ENCODE measurements around the gene SNTG2.

Gene SNTG2

DNA sequence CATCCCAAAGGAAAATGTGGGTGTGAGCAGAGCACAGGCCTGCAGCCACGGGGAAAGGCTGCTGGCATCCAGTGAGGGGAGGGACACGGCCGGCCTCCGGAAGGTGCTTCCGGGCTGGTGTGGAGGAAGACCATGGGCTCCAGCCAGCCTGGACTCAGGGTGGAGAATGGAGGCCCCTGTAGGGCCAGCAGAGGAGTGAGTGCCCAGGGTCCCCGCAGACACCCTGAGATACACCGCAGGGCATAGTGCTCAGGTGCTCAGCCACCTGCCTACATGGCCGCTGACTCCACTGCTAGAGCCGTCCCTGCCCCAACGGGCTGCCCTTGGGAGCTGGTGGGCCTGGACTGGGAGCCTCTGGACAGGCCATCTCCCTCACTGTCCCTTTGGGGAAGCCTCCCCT, 28.5 kb upstream of the SNTG2 start:
- no peaks in the 10 kb centered on the region for H3K4me1 ChIP-seq (ENCODE audit: control insufficient read depth in 2 of 2, insufficient read depth in 1 of 2, low read depth in 1 of 2, low read length in 2 of 2)
- no peaks in the 10 kb centered on the region for H3K9me3 ChIP-seq (replicated peaks in 1 of 2; ENCODE audit: control insufficient read depth in 2 of 2, insufficient read depth in 1 of 2, low read depth in 1 of 2, low read length in 2 of 2)
- peaks cover 0 to 6% (median 0%) of the 10 kb centered on the region in 3 experiments for H3K27me3 ChIP-seq (ENCODE audit: control insufficient read depth in 3 of 3, insufficient read depth in 3 of 3, low read depth in 1 of 3, low read length in 3 of 3)
- H2AK5ac ChIP-seq (ENCODE audit: low read depth, low read length): no peak overlapping the region
- no peak overlapping the region for H2BK12ac ChIP-seq (ENCODE audit: low read length)
- H4K91ac ChIP-seq (ENCODE audit: low read depth, low read length, poor library complexity): no peak overlapping the region
- no peak overlapping the region for H2BK5ac ChIP-seq (ENCODE audit: low read length)
- H3K4ac ChIP-seq (ENCODE audit: low read length): no peak overlapping the region
- no peak overlapping the region for H2BK15ac ChIP-seq (ENCODE audit: low read length)
- H3K18ac ChIP-seq (ENCODE audit: low read length): peak overlapping the region; percentile 39
- H2AFZ ChIP-seq (ENCODE audit: low read length): no peak overlapping the region
- DNase-seq (ENCODE audit: low spot score): no peak
- H3K9ac ChIP-seq (ENCODE audit: low read depth, low read length, poor library complexity): no peak overlapping the region
- H3K27ac ChIP-seq (replicated peaks; ENCODE audit: low read length): no peak overlapping the region
- H4K8ac ChIP-seq (ENCODE audit: low read depth, low read length): no peak overlapping the region
- WGBS, 2 donors (ENCODE audit: extremely low coverage in 2 of 2, insufficient read length in 2 of 2, insufficient replicate concordance in 1 of 2): no CpG with 5 or more reads among the region's 10 CpGs
- no peak overlapping the region for H3K23ac ChIP-seq (ENCODE audit: low read depth, low read length, poor library complexity)
- H3K36me3 ChIP-seq (replicated peaks in 1 of 2; ENCODE audit: control insufficient read depth in 2 of 2, insufficient read depth in 2 of 2, low read length in 2 of 2): no peaks in the 10 kb centered on the region
- H2BK120ac ChIP-seq (ENCODE audit: low read depth, low read length): no peak overlapping the region
- no peak overlapping the region for H3K4me2 ChIP-seq (ENCODE audit: insufficient read depth, low read length, poor library complexity, severe bottlenecking)
- no peaks in the 10 kb centered on the region for H3K79me1 ChIP-seq (ENCODE audit: low read depth, low read length)
- no peak overlapping the region for H3K14ac ChIP-seq (ENCODE audit: low read length)
- H3K4me3 ChIP-seq (ENCODE audit: low read length in 2 of 2): no peak overlapping the region

GRCh38 chr2:923832-924601, 26.6 kb upstream of the SNTG2 start:
- H2AK5ac ChIP-seq (ENCODE audit: low read depth, low read length): no peak overlapping the region
- WGBS, 2 donors (ENCODE audit: extremely low coverage in 2 of 2, insufficient read length in 2 of 2, insufficient replicate concordance in 1 of 2): no CpG with 5 or more reads among the region's 8 CpGs

GRCh38 chr2:924701-925100, 25.9 kb upstream of the SNTG2 start:
- no peak overlapping the region for H4K8ac ChIP-seq (ENCODE audit: low read depth, low read length)

More at GRCh38 chr2:923832-924601, 26.6 kb upstream of the SNTG2 start:
- H3K27me3 ChIP-seq (ENCODE audit: control insufficient read depth in 3 of 3, insufficient read depth in 3 of 3, low read depth in 1 of 3, low read length in 3 of 3): peaks cover 0 to 4% (median 0%) of the 10 kb centered on the region in 3 experiments
- H2BK15ac ChIP-seq (ENCODE audit: low read length): no peak overlapping the region
- no peak overlapping the region for H3K18ac ChIP-seq (ENCODE audit: low read length)
- H2AFZ ChIP-seq (ENCODE audit: low read length): no peak overlapping the region
- no peak overlapping the region for H3K4me2 ChIP-seq (ENCODE audit: insufficient read depth, low read length, poor library complexity, severe bottlenecking)
- no peak for DNase-seq (ENCODE audit: low spot score)
- no peak overlapping the region for H2BK5ac ChIP-seq (ENCODE audit: low read length)
- H3K9ac ChIP-seq (ENCODE audit: low read depth, low read length, poor library complexity): no peak overlapping the region
- no peaks in the 10 kb centered on the region for H3K36me3 ChIP-seq (replicated peaks in 1 of 2; ENCODE audit: control insufficient read depth in 2 of 2, insufficient read depth in 2 of 2, low read length in 2 of 2)
- H3K9me3 ChIP-seq (replicated peaks in 1 of 2; ENCODE audit: control insufficient read depth in 2 of 2, insufficient read depth in 1 of 2, low read depth in 1 of 2, low read length in 2 of 2): no peaks in the 10 kb centered on the region
- H4K91ac ChIP-seq (ENCODE audit: low read depth, low read length, poor library complexity): no peak overlapping the region
- H3K4me1 ChIP-seq (ENCODE audit: control insufficient read depth in 2 of 2, insufficient read depth in 1 of 2, low read depth in 1 of 2, low read length in 2 of 2): no peaks in the 10 kb centered on the region
- H3K27ac ChIP-seq (replicated peaks; ENCODE audit: low read length): no peak overlapping the region
- H4K8ac ChIP-seq (ENCODE audit: low read depth, low read length): no peak overlapping the region
- no peak overlapping the region for H3K4ac ChIP-seq (ENCODE audit: low read length)
- no peak overlapping the region for H2BK12ac ChIP-seq (ENCODE audit: low read length)
- H3K4me3 ChIP-seq (ENCODE audit: low read length in 2 of 2): no peak overlapping the region
- no peak overlapping the region for H2BK120ac ChIP-seq (ENCODE audit: low read depth, low read length)
- H3K79me1 ChIP-seq (ENCODE audit: low read depth, low read length): no peaks in the 10 kb centered on the region
- no peak overlapping the region for H3K23ac ChIP-seq (ENCODE audit: low read depth, low read length, poor library complexity)
- H3K14ac ChIP-seq (ENCODE audit: low read length): no peak overlapping the region

GRCh38 chr2:925309-925708, 25.3 kb upstream of the SNTG2 start:
- H2AFZ ChIP-seq (ENCODE audit: low read length): no peak overlapping the region
- H3K4me3 ChIP-seq (ENCODE audit: low read length in 2 of 2): no peak overlapping the region
- H2BK5ac ChIP-seq (ENCODE audit: low read length): no peak overlapping the region
- H3K9me3 ChIP-seq (replicated peaks in 1 of 2; ENCODE audit: control insufficient read depth in 2 of 2, insufficient read depth in 1 of 2, low read depth in 1 of 2, low read length in 2 of 2): no peaks in the 10 kb centered on the region
- peaks cover 0 to 2% of the 10 kb centered on the region in 2 donors for H3K4me1 ChIP-seq (ENCODE audit: control insufficient read depth in 2 of 2, insufficient read depth in 1 of 2, low read depth in 1 of 2, low read length in 2 of 2)
- H3K14ac ChIP-seq (ENCODE audit: low read length): no peak overlapping the region
- H3K4me2 ChIP-seq (ENCODE audit: insufficient read depth, low read length, poor library complexity, severe bottlenecking): no peak overlapping the region
- no peak overlapping the region for H2BK120ac ChIP-seq (ENCODE audit: low read depth, low read length)
- no peak overlapping the region for H3K9ac ChIP-seq (ENCODE audit: low read depth, low read length, poor library complexity)
- DNase-seq (ENCODE audit: low spot score): no peak
- H3K4ac ChIP-seq (ENCODE audit: low read length): no peak overlapping the region
- H3K27me3 ChIP-seq (ENCODE audit: control insufficient read depth in 3 of 3, insufficient read depth in 3 of 3, low read depth in 1 of 3, low read length in 3 of 3): peaks cover 0 to 3% (median 0%) of the 10 kb centered on the region in 3 experiments
- no peak overlapping the region for H3K18ac ChIP-seq (ENCODE audit: low read length)
- no peaks in the 10 kb centered on the region for H3K79me1 ChIP-seq (ENCODE audit: low read depth, low read length)
- H2BK12ac ChIP-seq (ENCODE audit: low read length): no peak overlapping the region
- no CpG with 5 or more reads among the region's 4 CpGs for WGBS, 2 donors (ENCODE audit: extremely low coverage in 2 of 2, insufficient read length in 2 of 2, insufficient replicate concordance in 1 of 2)
- H4K8ac ChIP-seq (ENCODE audit: low read depth, low read length): no peak overlapping the region
- H2AK5ac ChIP-seq (ENCODE audit: low read depth, low read length): no peak overlapping the region
- no peak overlapping the region for H2BK15ac ChIP-seq (ENCODE audit: low read length)
- H3K36me3 ChIP-seq (replicated peaks in 1 of 2; ENCODE audit: control insufficient read depth in 2 of 2, insufficient read depth in 2 of 2, low read length in 2 of 2): no peaks in the 10 kb centered on the region
- H3K23ac ChIP-seq (ENCODE audit: low read depth, low read length, poor library complexity): no peak overlapping the region
- no peak overlapping the region for H4K91ac ChIP-seq (ENCODE audit: low read depth, low read length, poor library complexity)
- H3K27ac ChIP-seq (replicated peaks; ENCODE audit: low read length): no peak overlapping the region

More at GRCh38 chr2:924701-925100, 25.9 kb upstream of the SNTG2 start:
- Histone ChIP-seq H3K36me3 (replicated peaks in 1 of 2; ENCODE audit: control insufficient read depth in 2 of 2, insufficient read depth in 2 of 2, low read length in 2 of 2) (no peaks in the 10 kb centered on the region), H3K4me1 (ENCODE audit: control insufficient read depth in 2 of 2, insufficient read depth in 1 of 2, low read depth in 1 of 2, low read length in 2 of 2) (no peaks in the 10 kb centered on the region), H2BK5ac (ENCODE audit: low read length) (no peak overlapping the region), H3K27me3 (ENCODE audit: control insufficient read depth in 3 of 3, insufficient read depth in 3 of 3, low read depth in 1 of 3, low read length in 3 of 3) (peaks cover 0 to 3% (median 0%) of the 10 kb centered on the region in 3 experiments), H3K18ac (ENCODE audit: low read length) (no peak overlapping the region), H3K23ac (ENCODE audit: low read depth, low read length, poor library complexity) (no peak overlapping the region), H2BK120ac (ENCODE audit: low read depth, low read length) (no peak overlapping the region), H3K79me1 (ENCODE audit: low read depth, low read length) (no peaks in the 10 kb centered on the region), H3K9ac (ENCODE audit: low read depth, low read length, poor library complexity) (no peak overlapping the region), H2BK15ac (ENCODE audit: low read length) (no peak overlapping the region), H3K27ac (replicated peaks; ENCODE audit: low read length) (no peak overlapping the region), H3K4me3 (ENCODE audit: low read length in 2 of 2) (no peak overlapping the region), H3K9me3 (replicated peaks in 1 of 2; ENCODE audit: control insufficient read depth in 2 of 2, insufficient read depth in 1 of 2, low read depth in 1 of 2, low read length in 2 of 2) (no peaks in the 10 kb centered on the region), H2BK12ac (ENCODE audit: low read length) (no peak overlapping the region), H3K14ac (ENCODE audit: low read length) (no peak overlapping the region), H2AFZ (ENCODE audit: low read length) (no peak overlapping the region), H3K4me2 (ENCODE audit: insufficient read depth, low read length, poor library complexity, severe bottlenecking) (no peak overlapping the region), H4K91ac (ENCODE audit: low read depth, low read length, poor library complexity) (no peak overlapping the region), H2AK5ac (ENCODE audit: low read depth, low read length) (no peak overlapping the region), H3K4ac (ENCODE audit: low read length) (no peak overlapping the region)
- no peak for DNase-seq (ENCODE audit: low spot score)
- WGBS, 2 donors (ENCODE audit: extremely low coverage in 2 of 2, insufficient read length in 2 of 2, insufficient replicate concordance in 1 of 2): no CpG with 5 or more reads among the region's 5 CpGs
